ENCODE results near the gene CORIN. TPM values are rescaled to one million over a fixed set of nuclear protein-coding genes. Genes with fewer than 3 reads are reported as not detected.

The CORIN gene
- total and polyA plus RNA-seq, 2 donors (not counting 3 experiments of a cell fraction or from before 2014, with no cell fraction given), result 0.07 to 0.40 TPM

DNA sequence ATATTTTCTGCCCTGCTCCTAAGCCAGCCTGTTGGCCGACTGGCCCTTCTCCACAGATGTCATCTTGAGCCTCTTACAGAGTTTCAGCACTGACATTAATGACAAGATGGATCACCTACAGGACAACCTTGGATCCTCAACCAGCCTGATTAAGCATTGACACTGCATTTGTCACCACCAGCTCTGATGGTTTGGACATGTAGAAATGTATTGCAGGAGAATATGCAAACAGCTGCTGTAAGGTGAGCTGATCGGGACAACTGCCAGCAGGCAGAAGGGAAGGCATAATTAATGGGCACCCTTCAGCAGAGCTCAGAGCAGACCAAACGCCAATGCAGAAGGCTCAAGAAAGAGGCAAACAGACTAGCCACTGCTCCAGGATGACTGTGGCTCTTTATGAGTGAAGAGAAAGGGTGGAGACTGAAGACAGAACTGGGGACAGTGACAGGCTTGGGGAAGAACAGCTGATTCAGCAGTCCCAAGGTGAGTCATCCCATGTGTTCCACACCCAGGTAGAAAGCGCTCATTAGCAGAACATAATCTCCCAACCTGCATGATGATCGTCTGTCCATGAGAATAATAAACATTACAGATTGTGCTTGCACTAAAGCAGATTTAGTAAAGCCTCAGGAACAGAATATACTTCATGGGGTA, 6.7 kb downstream of the CORIN start:
- Histone ChIP-seq H3K36me3 (ENCODE audit: control insufficient read depth in 2 of 2, extremely low read depth in 1 of 2, insufficient read depth in 2 of 2, low read length in 2 of 2) (no peaks in the 10 kb centered on the region), H3K9me3 (replicated peaks; ENCODE audit: control insufficient read depth, insufficient read depth, low read length) (no peaks in the 10 kb centered on the region), H3K27me3 (ENCODE audit: control insufficient read depth in 2 of 2, insufficient read depth in 2 of 2, low read length in 2 of 2) (peaks cover 0 to 9% of the 10 kb centered on the region in 2 experiments), H3K4me1 (ENCODE audit: control insufficient read depth, extremely low read depth, insufficient read depth, low read length) (peaks cover 9% of the 10 kb centered on the region), H3K27ac (ENCODE audit: insufficient read depth, low read depth, low read length) (no peak overlapping the region), H4K20me1 (replicated peaks; ENCODE audit: control insufficient read depth, extremely low read depth, insufficient read depth, low read length) (no peaks in the 10 kb centered on the region), H3K79me2 (ENCODE audit: control insufficient read depth, insufficient read depth, low read length) (no peaks in the 10 kb centered on the region), H3K9ac (replicated peaks; ENCODE audit: extremely low read depth, insufficient read depth, low read length) (no peak overlapping the region), H3K4me3 (replicated peaks in 1 of 3; ENCODE audit: insufficient read depth in 1 of 3, low read depth in 1 of 3, low read length in 3 of 3) (no peak overlapping the region), H3K9me1 (replicated peaks; ENCODE audit: control insufficient read depth, extremely low read depth, insufficient read depth, low read length) (no peaks in the 10 kb centered on the region), H2AFZ (ENCODE audit: low read depth, low read length) (no peak overlapping the region), H3K4me2 (ENCODE audit: insufficient read depth, low read length) (no peak overlapping the region)
- dilution Hi-C loops (cut with MboI; ENCODE audit: extremely low pct_ligation_motif_present, low sequenced_read_pairs), result no loop called here
- ChIA-PET POLR2A (no interaction called here), CTCF (interaction anchor here (1.1 to 1.5 kb wide), 2 partner anchors 8 to 163 kb away, joined by 5 read pairs; no protein-coding TSS in a partner anchor)
- no TSS peak for BruUV-seq (replicated peaks)
- TF ChIP-seq, protein P1, sequence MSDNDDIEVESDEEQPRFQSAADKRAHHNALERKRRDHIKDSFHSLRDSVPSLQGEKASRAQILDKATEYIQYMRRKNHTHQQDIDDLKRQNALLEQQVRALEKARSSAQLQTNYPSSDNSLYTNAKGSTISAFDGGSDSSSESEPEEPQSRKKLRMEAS (IDR thresholded peaks at IDR 0.05; ENCODE audit: insufficient read depth, insufficient read length), result no peak
- TF ChIP-seq, protein P2, sequence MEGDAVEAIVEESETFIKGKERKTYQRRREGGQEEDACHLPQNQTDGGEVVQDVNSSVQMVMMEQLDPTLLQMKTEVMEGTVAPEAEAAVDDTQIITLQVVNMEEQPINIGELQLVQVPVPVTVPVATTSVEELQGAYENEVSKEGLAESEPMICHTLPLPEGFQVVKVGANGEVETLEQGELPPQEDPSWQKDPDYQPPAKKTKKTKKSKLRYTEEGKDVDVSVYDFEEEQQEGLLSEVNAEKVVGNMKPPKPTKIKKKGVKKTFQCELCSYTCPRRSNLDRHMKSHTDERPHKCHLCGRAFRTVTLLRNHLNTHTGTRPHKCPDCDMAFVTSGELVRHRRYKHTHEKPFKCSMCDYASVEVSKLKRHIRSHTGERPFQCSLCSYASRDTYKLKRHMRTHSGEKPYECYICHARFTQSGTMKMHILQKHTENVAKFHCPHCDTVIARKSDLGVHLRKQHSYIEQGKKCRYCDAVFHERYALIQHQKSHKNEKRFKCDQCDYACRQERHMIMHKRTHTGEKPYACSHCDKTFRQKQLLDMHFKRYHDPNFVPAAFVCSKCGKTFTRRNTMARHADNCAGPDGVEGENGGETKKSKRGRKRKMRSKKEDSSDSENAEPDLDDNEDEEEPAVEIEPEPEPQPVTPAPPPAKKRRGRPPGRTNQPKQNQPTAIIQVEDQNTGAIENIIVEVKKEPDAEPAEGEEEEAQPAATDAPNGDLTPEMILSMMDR (IDR thresholded peaks at IDR 0.05; ENCODE audit: extremely low read depth in 1 of 2, insufficient read depth in 1 of 2, low read depth in 1 of 2, low read length in 2 of 2), result no peak
- no peak for TF ChIP-seq MYC (IDR thresholded peaks at IDR 0.05; ENCODE audit: low read depth, low read length)
- no peak for DNase-seq (ENCODE audit: low read depth, low spot score)
- intact Hi-C loops (cut with micrococcal nuclease), result loop anchor here (10.0 kb wide), 2 partner anchors 266 to 346 kb away; partner anchors contain the start of gene ATP10D
- FAIRE-seq, result no peak
